Measurements from ENCODE around the gene POFUT2. TPM values are rescaled to one million over a fixed set of nuclear protein-coding genes. Genes with fewer than 3 reads are reported as not detected.

The POFUT2 gene
- total RNA-seq, 1 donor from 2014 or later, result 22.5 TPM

GRCh38 chr21:45296638-45297037 lies 8.9 kb upstream of the POFUT2 start:
- no peak for DNase-seq (ENCODE audit: low read depth)
- H3K27me3 ChIP-seq (ENCODE audit: control insufficient read depth, insufficient read depth, low read length), result no peaks in the 10 kb centered on the region
- no peak overlapping the region for H3K4me3 ChIP-seq (ENCODE audit: low read depth, low read length)
- no peaks in the 10 kb centered on the region for H3K36me3 ChIP-seq (ENCODE audit: control insufficient read depth, insufficient read depth, low read length)
- TF ChIP-seq, protein P1, sequence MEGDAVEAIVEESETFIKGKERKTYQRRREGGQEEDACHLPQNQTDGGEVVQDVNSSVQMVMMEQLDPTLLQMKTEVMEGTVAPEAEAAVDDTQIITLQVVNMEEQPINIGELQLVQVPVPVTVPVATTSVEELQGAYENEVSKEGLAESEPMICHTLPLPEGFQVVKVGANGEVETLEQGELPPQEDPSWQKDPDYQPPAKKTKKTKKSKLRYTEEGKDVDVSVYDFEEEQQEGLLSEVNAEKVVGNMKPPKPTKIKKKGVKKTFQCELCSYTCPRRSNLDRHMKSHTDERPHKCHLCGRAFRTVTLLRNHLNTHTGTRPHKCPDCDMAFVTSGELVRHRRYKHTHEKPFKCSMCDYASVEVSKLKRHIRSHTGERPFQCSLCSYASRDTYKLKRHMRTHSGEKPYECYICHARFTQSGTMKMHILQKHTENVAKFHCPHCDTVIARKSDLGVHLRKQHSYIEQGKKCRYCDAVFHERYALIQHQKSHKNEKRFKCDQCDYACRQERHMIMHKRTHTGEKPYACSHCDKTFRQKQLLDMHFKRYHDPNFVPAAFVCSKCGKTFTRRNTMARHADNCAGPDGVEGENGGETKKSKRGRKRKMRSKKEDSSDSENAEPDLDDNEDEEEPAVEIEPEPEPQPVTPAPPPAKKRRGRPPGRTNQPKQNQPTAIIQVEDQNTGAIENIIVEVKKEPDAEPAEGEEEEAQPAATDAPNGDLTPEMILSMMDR (IDR thresholded peaks at IDR 0.05; ENCODE audit: insufficient read depth, low read length, poor library complexity, severe bottlenecking), result no peak

DNA sequence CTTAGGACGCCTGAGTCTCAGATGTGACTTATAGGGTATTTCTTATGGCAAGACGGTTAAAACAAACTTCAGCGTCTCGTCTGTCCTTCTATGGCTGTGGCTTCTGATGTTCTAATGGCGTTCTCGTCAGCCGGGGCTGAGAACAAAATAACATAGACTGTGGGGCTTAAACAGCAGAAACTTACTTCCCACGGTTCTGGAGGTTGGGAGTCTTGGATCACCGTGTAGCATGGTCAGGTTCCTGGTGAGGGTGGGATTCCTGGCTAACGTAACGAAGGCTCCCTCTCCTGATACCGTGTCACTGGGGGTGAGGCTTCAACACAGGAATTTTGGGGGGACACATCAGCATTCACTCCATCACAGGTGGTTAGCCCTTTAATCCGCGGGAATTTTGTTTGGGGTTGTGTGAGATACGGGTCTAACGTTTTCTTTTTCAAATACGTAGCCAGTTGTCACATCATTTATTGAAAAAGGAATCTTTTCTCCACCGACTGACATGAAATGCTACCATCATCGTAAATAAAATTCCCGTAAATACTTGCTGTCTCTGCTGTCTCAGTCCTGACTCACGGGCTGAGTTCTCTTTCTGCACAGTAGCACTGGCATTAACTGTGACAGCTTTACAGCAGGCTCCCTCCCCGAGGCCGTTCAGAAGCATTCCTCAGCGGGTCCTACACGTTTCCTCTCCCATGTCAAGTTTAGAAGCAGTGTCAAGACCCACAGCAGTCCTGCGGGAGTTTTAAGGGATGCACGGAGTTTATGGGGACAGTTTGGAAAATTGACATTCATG lies 8.1 kb upstream of the POFUT2 start:
- DNase-seq (ENCODE audit: low read depth), result no peak
- H3K27me3 ChIP-seq (ENCODE audit: control insufficient read depth, insufficient read depth, low read length), result no peaks in the 10 kb centered on the region
- TF ChIP-seq, protein P1 (IDR thresholded peaks at IDR 0.05; ENCODE audit: insufficient read depth, low read length, poor library complexity, severe bottlenecking), result no peak
- no peak overlapping the region for H3K4me3 ChIP-seq (ENCODE audit: low read depth, low read length)
- no peaks in the 10 kb centered on the region for H3K36me3 ChIP-seq (ENCODE audit: control insufficient read depth, insufficient read depth, low read length)

DNA sequence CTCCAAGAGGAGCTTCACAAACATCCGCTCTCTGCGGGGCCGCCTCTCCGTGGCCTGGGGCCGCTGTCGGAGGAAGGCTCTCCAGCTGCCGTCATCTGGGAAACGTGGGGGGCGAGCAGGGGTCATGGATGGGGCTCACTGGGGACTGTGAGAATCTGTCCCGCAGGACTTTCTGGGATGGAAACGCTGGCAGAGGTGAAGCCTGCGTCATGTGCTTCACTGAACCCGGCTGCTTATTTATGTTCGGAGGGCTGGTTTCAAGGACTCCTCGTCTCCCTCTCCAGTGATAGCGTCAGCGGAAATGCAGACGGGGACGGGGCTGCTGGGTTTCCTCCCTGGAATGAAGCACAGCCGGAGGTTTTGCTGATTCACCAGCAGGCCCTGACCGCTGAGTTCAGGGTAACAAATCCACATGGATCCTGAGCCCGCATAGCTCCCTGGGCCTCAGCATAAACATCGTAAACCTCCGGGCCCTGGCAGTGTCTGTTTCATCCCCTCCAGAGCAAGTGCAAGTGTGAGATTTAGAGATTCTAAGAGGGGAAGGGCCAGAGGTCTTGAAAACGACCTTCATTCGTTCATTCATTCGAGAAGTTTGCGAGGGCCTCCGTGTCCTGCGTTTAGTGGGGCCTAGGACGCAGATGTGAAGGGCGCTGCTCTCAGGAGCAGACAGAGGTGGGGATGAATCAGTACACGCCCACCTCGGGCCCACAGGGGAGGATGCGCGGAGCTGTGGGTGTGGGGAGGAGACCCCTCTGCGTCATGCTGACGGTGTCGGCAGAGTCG lies 7.0 kb upstream of the POFUT2 start:
- H3K4me3 ChIP-seq (ENCODE audit: low read depth, low read length), result no peak overlapping the region
- H3K27me3 ChIP-seq (ENCODE audit: control insufficient read depth, insufficient read depth, low read length), result no peaks in the 10 kb centered on the region
- H3K36me3 ChIP-seq (ENCODE audit: control insufficient read depth, insufficient read depth, low read length), result no peaks in the 10 kb centered on the region
- DNase-seq (ENCODE audit: low read depth), result peak; percentile 83
- TF ChIP-seq, protein P1 (IDR thresholded peaks at IDR 0.05; ENCODE audit: insufficient read depth, low read length, poor library complexity, severe bottlenecking), result no peak

- no peaks in the 10 kb centered on the region for H3K36me3 ChIP-seq (ENCODE audit: control insufficient read depth, insufficient read depth, low read length)
- TF ChIP-seq, protein P1 (IDR thresholded peaks at IDR 0.05; ENCODE audit: insufficient read depth, low read length, poor library complexity, severe bottlenecking), result no peak
- H3K27me3 ChIP-seq (ENCODE audit: control insufficient read depth, insufficient read depth, low read length), result no peaks in the 10 kb centered on the region
- H3K4me3 ChIP-seq (ENCODE audit: low read depth, low read length), result no peak overlapping the region
- DNase-seq (ENCODE audit: low read depth), result no peak
Measured at GRCh38 chr21:45293726-45294401, 6.2 kb upstream of the POFUT2 start.

DNA sequence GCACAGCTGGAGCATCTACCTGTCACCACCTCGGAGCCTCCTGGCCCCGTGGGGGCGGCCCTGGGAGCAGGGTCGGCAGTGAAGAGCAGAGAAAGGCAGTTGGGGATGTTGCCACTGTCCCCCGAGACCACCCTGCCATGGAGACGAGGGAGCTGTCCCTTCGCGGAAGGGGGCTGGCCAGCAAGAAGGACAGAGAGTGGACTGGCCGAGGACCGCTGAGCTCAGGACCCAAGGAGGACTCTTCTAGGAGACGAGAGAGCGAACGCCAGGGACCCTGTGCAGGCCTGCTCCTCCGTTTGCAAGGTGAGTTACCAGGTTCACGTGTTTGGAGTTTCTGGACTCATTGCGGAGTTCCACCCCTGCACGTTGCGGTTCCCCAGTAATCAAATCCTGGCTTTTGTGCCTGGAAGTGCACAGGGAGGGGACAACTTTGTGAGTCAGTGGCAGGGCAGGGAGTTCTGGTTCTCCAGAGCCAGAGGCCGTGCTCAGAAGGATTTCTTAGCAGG lies 5.6 kb upstream of the POFUT2 start:
- TF ChIP-seq, protein P1 (IDR thresholded peaks at IDR 0.05; ENCODE audit: insufficient read depth, low read length, poor library complexity, severe bottlenecking), result no peak
- DNase-seq (ENCODE audit: low read depth), result no peak
- Histone ChIP-seq H3K4me3 (ENCODE audit: low read depth, low read length) (no peak overlapping the region), H3K36me3 (ENCODE audit: control insufficient read depth, insufficient read depth, low read length) (no peaks in the 10 kb centered on the region), H3K27me3 (ENCODE audit: control insufficient read depth, insufficient read depth, low read length) (no peaks in the 10 kb centered on the region)

Measured in kidney epithelial cell (primary cell).